ENCODE data around the gene CFAP20DC.

DNA sequence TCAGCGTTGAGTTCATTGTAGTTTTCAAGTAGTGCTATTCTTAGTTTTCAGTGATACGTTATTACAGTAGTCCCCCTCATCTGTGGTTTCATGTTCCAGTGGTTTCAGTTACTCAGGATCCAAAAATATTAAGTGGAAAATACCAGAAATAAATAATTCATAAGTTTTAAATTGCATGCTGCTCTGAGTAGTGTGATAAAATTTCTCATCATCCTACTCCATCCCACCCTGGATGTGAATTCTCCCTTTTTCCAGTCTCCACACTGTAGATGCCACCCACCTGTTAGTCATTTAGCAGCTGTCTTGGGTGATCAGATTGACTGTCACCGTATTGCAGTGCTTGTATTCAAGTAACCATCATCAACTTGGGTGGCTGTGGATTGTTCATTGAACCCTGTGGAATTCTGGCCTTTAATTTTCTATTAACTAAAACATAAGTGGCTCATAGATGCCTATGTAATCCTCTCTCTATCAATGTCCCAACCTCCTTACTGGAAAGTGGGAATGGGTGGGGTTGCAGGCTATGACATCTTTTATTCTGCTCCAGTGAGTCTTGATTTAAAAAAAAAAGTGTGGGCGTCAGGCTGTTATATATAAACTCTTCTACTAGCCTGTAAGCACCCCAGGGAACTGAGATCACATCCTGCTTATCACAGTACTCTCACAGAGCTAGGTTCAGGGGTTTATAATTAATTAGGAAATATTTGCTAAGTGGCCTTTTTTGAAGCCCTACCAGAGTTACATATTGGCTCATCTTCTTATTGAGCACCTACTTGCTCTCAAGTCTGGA is 97.5 kb downstream of the CFAP20DC start:
- TF ChIP-seq, protein P1, sequence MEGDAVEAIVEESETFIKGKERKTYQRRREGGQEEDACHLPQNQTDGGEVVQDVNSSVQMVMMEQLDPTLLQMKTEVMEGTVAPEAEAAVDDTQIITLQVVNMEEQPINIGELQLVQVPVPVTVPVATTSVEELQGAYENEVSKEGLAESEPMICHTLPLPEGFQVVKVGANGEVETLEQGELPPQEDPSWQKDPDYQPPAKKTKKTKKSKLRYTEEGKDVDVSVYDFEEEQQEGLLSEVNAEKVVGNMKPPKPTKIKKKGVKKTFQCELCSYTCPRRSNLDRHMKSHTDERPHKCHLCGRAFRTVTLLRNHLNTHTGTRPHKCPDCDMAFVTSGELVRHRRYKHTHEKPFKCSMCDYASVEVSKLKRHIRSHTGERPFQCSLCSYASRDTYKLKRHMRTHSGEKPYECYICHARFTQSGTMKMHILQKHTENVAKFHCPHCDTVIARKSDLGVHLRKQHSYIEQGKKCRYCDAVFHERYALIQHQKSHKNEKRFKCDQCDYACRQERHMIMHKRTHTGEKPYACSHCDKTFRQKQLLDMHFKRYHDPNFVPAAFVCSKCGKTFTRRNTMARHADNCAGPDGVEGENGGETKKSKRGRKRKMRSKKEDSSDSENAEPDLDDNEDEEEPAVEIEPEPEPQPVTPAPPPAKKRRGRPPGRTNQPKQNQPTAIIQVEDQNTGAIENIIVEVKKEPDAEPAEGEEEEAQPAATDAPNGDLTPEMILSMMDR (IDR thresholded peaks at IDR 0.05), result no peak
- no peak for TF ChIP-seq POLR2A (IDR thresholded peaks at IDR 0.05)
